Measurements from ENCODE around the gene HBS1L.
"Not testable (repeated sequence)": the region's sequence is repeated elsewhere in the genome, so short reads cannot be mapped to it uniquely, and the experiment has no call there.

Gene HBS1L

GRCh38 chr6:135073756-135074393 lies 19.3 kb upstream of the HBS1L start:
- ATAC-seq, result peak; percentile 64 to 67

GRCh38 chr6:135073217-135073616 lies 18.6 kb upstream of the HBS1L start:
- no peak for ATAC-seq

DNA sequence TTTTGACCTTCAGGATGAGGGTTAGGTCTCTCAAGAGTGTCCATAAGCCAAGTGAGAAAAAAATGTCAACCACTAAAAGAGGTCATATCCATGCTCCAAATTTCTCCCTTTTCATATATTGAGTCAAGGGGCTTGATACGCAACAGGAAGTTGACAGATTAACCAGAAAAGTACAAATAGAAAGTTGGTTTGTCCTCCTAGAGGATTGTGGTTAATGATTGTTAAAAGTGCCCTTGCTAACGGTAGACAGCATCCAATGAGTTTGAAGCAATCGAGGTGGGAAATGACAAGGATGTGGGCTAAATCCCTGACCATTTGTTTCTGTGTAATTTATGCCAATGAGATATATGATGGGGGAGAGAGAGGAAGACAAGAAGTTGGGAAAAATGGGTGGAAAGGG lies 18.1 kb upstream of the HBS1L start:
- no peak for ATAC-seq

DNA sequence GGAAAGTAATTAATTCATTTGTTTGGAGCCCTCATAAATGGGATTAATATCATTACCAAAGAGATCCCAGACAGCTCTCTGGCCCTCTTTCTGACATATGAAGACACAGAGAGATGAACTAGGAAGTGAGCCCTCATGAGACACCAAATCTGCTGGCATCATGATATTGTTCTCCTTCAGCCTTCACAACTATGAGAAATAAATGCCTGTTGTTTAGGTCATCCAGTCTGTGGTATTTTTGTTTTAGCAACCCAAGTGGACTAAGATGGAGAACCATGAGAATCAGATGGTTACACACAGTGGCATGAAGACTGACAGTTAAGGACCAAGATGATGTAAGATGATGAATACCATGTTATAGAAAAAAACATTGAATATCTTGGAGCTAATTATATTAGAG lies 16.9 kb upstream of the HBS1L start:
- ATAC-seq, result no peak

DNA sequence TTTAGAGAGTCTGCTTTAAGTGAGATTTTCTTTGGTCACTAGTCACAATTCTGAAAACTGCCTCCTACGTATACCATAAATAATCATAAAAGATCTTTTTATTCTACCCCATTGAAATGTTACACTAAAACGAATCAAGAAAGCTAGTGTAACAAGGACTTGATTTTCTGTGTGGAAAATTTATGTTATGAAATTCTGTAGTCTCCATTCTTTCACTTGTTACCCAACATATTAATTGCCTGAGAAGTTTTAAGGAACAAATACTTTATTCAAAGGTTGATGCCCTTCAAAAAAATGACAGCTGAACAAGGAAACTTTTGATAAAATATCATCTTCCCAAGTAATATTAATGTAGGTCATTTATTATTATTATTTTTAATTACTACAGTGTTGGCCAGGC lies 13.3 kb upstream of the HBS1L start:
- no peak for ATAC-seq

DNA sequence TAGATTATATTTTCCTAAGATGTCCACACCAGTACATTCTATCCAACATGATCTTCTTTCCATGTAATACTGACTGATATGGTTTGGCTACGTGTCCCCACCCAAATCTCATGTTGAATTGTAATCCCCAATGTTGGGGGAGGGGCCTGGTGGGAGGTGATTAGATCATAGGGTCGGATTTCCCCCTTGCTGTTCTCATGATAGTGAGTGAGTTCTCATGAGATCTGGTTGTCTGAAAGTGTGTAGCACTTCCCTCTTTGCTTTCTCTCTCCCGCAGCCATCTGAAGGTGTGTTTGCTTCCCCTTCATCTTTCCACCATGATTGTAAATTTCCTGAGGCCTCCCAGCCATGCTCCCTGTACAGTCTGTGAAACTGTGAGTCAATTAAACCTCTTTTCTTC lies 12.2 kb upstream of the HBS1L start:
- ATAC-seq, result no peak

- no peak for ATAC-seq
Measured at GRCh38 chr6:135066397-135066796, 11.8 kb upstream of the HBS1L start.

GRCh38 chr6:135064586-135064985 lies 10.0 kb upstream of the HBS1L start:
- ATAC-seq, result no peak

- ATAC-seq, result no peak
Measured at GRCh38 chr6:135063926-135064325, 9.3 kb upstream of the HBS1L start.

DNA sequence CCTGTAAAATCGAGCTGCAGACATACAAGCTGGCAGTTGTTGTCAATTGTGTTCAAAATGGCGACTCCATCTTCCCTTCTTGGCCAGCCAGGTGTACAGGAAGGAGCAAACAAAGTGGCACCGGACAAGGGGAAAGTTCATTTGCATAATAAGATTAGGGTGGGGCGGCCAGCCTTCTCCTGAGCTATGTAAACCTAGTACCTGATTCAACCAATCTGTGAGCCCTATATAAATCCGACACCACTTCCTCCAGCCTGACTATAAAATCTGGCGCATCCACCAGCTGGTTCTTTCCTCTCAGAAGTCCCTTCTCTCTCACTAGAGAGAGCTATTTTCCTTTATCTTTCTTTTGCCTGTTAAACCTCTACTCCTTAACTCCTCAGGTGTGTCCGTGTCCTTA lies 8.1 kb upstream of the HBS1L start:
- no peak for ATAC-seq

- no peak for ATAC-seq
Measured at GRCh38 chr6:135060076-135060475, 5.5 kb upstream of the HBS1L start.

- ATAC-seq, result not testable (repeated sequence)
Measured at GRCh38 chr6:135058299-135058698, 3.7 kb upstream of the HBS1L start.

DNA sequence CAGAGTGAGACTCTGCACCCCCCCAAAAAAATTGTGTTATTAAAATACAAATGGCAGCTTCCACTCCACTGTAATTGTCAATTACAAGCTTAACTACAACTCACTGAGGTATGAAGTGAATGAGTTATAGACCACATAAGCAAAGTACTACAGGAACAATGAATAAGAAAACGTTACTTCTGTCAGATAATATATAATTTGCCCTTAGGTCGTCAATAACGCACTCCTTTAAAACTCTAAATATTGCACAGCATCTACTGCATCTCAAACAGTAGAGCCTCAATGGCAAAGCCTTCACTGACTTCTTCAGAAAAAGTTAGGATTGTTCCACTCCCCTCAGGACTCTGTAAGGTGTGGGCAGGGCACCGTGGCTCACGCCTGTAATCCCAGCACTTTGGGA lies 2.0 kb upstream of the HBS1L start:
- ATAC-seq, result no peak

DNA sequence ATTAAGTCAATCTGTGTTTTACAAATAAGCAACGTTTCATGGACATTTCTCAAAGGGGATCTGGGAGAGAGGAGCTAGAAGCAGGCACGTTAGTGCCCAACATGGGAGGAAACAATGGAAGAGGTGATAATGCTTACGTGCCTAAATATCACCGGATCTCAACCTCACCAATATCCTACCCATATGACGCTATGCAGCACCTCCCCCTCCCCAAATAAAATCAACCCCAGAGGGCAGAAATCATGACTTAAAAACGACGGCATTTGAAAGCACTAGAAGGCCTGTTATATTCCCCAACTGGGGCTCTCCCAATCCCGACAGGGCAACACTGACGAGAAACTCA lies 425 bp downstream of the HBS1L start:
- peak in 1 of 2 donors; percentile 14 for ATAC-seq

DNA sequence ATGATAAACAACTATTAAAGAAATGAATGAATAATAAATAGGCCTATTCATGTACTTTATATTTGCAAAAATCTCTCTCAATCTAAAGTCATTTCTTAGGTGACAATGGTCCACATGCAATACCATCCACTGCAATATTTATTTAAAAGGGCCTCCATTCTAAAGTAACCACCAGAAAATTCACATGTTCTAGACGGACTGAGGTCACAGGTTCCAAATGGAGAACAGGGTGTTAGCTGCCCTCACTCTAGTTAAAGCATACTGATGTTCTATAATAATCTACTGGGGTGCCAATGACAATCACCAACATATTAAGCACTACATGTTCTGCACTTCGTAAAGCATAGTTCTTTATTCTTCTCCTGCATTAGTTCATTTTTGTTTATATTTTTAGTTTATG lies 1.2 kb downstream of the HBS1L start:
- ATAC-seq, result no peak

- no peak for ATAC-seq
Measured at GRCh38 chr6:135052939-135053338, 1.7 kb downstream of the HBS1L start.

- no peak for ATAC-seq
Measured at GRCh38 chr6:135048915-135049314, 5.7 kb downstream of the HBS1L start.

- ATAC-seq, result no peak
Measured at GRCh38 chr6:135047336-135047735, 7.3 kb downstream of the HBS1L start.

DNA sequence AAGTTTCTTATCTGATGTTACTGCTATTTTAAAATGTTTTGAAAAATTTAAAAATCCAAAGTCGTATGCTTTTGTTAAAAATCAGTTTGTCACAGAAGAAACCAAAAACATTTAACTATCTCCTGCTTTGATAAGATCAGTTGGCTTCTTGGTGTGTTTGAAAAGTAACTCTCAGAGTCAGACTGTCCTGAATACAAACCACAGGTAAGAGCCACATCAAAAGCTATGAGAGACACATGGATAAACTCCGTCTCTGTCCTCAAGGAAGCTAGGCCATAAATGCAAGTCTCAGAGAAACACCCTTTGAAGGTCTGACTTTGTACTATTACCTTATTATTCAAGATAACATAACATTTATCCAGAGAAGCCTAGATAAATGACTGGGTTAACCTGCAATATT lies 7.7 kb downstream of the HBS1L start:
- peak in 1 of 2 donors; percentile 43 for ATAC-seq

GRCh38 chr6:135044639-135045038 lies 10.0 kb downstream of the HBS1L start:
- ATAC-seq, result no peak

- ATAC-seq, result no peak
Measured at GRCh38 chr6:135043846-135044245, 10.8 kb downstream of the HBS1L start.

DNA sequence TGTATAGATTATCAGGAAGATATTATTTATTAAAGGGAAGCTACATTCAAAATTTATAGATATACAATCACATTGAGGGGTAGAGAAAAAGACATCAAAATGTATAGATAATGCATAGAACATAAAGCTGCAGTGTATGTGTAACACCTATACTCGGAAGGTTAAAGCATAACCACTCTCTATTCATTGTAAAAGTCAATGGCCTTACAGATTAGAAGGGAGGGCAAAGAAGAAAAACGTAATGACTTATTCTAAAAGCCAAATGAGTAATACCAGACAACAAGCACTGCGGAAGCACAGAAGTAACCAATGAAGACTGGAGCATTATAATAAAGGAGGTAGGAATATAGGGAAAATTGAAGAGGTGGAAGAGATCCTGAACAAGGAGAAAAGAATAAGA lies 11.3 kb downstream of the HBS1L start:
- ATAC-seq, result no peak

DNA sequence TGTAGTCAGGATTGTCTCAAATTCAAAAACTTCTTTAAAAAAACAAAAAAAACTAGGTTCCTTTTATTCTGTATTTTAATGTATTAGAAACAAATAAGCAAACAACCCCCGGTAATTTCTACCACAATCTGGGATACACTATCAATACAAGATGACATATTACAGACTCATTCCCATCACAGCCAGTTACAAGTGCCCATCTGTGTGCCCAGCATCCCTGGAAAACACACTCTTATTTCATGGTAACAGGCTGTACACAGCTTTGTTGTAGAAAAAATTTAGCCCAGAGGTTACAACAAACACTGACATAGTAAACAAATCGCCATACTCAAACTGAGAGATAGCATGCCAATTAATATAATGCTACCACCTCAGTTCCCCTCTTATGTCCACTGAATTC lies 16.3 kb downstream of the HBS1L start:
- ATAC-seq, result no peak

DNA sequence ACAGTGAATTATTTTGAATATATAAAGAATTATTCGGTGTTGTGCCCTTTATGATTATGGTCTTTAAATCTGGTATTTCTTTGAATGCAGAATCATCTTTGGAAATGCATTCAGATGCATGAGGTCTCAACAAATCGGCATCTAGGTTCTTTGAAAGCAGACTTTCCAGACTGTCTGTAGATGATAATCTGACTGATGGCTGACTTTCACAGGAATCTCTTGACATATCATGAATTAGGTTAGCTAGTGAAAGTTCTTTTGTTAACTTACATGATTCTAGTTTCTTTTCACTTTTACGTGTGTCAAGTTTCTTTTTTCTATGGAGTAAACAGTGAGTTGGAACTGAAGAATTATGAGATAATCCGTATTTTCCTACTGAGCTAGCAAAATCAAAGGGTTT lies 17.1 kb downstream of the HBS1L start:
- ATAC-seq, result peak in 1 of 2 donors; percentile 46

- ATAC-seq, result no peak
Measured at GRCh38 chr6:135036731-135037420, 17.7 kb downstream of the HBS1L start.

Data from activated CD4-positive, CD25-positive, alpha-beta regulatory T cell treated with anti-CD3 and anti-CD28 coated beads, Interleukin-2, amount 50 U/mL, for 24 hours (primary cell).